Hematopoietic multipotent progenitor cell treated with erythropoietin and hydrocortisone succinate and interleukin-3 and kit ligand, for 15 days (in vitro differentiated cells): ENCODE measurements around the gene NUP62.
"Not testable (repeated sequence)": the region's sequence is repeated elsewhere in the genome, so short reads cannot be mapped to it uniquely, and the experiment has no call there.

Experiments used
- DNase-seq: peaks from one replicate; pipeline ENCODE4 v3.0.0-alpha.2; 2015; ENCODE audit warnings: low spot score

The NUP62 gene

GRCh38 chr19:49924881-49925210 lies 4.5 kb downstream of the NUP62 start:
- DNase-seq = not testable (repeated sequence)

DNA sequence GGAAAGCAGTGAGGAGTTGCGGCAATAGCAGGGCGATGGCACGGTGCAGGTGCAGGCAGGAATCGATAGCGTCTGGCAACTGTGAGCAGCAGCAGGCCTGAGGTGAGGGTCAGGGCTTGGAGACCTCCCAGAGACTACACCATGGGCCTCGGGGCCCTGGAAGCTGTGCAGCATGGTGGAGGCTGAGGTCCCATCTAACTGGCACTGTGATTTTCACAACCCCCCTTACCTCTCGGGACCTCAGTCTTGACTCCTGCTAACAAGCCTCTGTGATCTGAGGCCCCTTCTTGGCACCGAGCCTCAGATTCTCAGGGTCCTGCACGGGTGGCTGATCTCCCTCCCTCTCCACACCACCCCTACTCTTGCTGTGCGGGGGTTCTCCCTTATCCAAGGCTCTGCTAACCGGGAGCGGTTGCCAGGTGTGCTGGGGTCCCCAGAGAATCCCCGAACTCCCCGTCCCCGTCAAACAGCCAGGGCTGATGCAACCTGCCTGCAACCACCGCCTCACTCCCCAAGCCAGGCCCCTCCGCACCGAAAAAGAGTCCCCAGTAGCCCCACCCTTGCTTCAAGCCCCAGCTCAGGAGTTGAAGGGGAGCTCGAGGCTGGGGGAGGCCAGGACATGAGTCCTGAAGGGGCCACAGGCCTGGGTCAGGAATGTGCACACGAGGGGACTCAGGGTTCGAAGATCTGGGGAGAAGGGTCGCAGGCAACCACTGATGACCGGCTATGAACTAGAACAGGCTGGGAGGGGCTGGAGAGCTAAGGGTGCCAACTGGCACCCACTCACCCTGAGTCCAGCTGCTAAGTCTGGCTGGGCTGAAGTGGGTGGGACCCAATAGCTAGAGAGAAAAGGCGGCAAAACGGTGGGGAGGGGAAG lies 5.1 kb downstream of the NUP62 start:
- DNase-seq = no peak

- DNase-seq = no peak
These were observed 6.0 kb downstream of the NUP62 start for GRCh38 chr19:49923055-49924003.

GRCh38 chr19:49921871-49922795 lies 7.2 kb downstream of the NUP62 start:
- no peak for DNase-seq

GRCh38 chr19:49920624-49921363 lies 8.5 kb downstream of the NUP62 start:
- no peak for DNase-seq

DNA sequence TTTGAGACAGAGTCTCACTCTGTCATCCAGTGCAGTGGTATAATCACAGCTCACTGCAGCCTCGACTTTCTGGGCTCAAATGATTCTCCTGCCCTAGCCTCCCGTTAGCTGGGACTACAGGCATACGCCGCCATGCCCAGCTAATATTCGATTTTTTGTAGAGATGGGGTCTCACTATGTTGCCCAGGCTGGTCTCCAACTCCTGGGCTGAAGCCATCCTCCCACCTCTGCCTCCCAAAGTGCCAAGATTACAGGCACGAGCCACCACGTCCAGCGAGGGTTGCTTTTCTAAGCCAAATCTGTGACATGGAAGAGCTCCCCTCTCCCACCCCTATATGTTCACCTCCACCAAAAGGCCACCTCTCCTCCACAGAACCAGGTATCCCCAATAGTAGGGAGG lies 11.2 kb downstream of the NUP62 start:
- no peak for DNase-seq

GRCh38 chr19:49916839-49917733 lies 12.2 kb downstream of the NUP62 start:
- no peak for DNase-seq

- DNase-seq = no peak
These were observed 14.0 kb downstream of the NUP62 start for GRCh38 chr19:49915271-49915670.

DNA sequence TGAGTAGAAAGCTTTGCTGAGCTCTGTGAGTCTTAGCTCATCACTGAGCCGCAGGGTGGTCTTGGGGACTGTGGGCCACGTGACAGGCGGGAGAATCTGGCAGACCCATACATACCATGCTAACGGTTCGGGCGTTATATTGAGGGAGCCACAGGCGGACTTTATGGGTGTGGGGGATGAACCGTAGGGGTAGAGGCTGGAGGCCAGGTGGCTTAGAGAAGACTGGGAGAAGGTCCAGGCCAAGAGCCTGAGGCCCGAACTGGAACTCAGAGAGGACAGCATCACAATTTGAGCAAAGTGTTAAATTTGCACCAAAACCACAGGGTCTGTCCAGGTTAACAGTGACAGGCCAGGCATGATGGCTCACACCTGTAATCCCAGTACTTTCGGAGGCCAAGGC lies 15.6 kb downstream of the NUP62 start:
- no peak for DNase-seq

GRCh38 chr19:49912965-49913685 lies 16.2 kb downstream of the NUP62 start:
- no peak for DNase-seq

DNA sequence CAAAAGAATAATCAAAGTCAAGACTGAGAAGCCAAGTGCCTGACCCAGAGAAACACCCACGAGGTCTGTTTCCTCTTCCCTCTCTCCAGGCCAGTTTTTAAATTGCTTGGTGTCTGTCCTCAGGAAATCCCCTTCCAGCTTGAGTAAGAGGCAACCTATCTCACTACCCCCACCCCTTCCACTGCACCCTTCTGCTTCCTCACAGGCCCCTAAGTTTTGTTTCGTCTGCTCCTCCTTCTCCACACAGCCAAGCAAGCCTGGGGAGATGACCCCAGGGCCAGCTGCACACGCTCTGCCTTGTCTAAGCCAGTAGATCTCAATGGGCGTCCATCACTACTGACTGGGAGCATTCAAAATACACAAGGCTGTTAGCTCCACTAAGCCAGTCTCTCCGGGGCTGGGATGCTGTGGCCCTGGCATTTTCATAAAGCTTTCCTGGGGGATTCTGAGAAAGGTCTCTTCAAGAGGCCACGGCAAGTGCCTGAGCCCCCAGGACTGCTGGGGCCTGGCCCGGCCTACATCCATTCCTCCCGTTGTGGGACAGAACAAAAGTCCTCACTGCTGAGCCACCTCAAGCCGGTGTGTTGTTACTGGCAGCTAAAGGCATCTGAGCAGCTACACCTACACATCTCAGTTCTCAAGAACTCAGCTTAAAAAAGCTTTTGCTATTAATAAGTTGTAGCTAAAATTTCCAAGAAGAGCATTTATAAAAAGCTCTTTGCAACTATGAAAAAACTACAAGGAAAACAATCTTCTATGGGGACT lies 17.7 kb downstream of the NUP62 start:
- DNase-seq = no peak

GRCh38 chr19:49910179-49910578 lies 19.1 kb downstream of the NUP62 start:
- DNase-seq = no peak

DNA sequence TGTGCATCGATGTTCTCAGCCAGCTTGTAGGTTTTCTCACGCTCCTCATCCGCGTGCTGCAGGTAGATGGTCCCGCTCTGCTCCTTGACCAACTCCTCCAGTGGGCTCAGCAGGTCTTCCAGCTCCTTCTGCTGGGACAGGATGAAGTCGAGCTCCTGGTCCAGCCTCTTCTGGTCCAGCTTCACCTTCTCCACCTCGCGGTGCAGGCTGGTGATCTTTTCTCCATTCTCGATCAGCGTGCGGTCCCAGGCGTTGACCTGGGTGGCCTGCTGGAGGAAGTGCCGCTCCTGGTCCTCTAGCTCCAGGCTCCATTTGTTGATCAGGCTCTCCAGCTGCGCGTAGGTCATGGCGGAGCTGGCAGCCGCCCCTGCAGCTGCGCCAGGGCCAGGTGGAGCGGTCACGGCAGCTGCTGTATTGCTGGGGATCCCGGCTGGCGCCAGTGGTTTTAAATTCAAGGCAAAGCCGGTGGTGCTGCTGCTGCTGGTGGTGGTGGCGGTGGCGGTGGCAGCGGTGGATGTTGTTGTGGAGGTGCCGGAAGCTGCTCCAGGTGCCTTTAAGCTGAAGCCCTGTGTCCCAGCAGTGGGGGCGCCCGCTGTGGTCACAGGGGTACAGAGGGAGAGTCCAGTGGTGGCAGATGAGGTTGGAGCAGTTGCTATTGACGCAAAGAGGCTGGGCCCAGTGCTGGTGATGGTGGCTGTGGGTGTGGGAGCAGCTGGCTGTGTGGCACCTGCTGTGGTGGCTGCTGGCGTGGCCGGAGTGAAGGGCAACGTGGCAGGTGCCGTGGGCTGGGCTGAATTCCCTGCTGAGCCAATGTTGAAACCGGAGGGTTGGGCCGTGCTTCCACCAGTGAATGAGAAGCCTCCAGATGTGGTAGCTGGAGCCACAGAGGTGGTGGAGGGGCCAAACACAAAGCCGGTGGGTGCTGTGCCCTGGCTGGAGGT lies 20.6 kb downstream of the NUP62 start:
- DNase-seq = no peak

DNA sequence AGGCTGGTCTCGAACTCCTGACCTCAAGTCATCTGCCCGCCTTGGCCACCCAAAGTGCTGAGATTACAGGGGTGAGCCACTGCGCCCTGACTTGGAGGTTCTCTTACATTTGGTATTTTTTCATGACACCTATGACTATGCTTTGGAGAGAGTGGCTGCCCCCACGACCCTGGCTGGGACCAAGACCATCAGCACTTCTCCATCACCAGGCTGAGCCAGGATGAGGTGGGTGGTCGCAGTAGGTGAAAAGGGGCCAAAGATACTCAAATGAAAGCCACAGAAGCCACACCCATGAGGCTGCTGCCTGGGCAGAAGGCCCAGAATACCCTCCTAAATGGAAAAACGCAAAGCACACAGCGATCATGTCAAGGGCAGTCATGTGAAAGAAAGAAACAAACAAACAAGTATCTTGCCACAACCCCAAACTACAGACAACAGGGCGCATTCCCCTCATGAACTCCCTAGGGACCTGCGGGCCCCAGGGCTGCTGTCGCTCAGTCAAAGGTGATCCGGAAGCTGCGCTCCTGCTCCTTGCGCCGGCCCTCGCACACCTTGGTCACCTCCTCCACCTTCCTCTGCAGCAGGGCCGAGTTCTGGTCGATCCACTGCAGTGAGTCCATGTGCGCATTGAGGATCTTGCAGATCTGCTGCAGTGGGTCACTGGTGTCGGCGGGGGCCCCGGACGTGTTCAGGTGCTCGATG lies 21.4 kb downstream of the NUP62 start:
- DNase-seq = no peak

- DNase-seq = no peak
These were observed 22.3 kb downstream of the NUP62 start for GRCh38 chr19:49906879-49907564.

GRCh38 chr19:49904136-49904535 lies 25.2 kb downstream of the NUP62 start:
- no peak for DNase-seq
